Measurements from ENCODE around the gene NGDN.

GRCh38 chr14:23487216-23487615, 17.7 kb downstream of the NGDN start:
- TF ChIP-seq CTCF (IDR thresholded peaks at IDR 0.05; ENCODE audit: poor library complexity) (no peak), EZH2 (IDR thresholded peaks at IDR 0.05; ENCODE audit: borderline replicate concordance) (no peak)
